Effector memory CD8-positive, alpha-beta T cell (primary cell): ENCODE results near the gene CSGALNACT2.
A peak's percentile ranks its signal among the peaks of the same experiment; 100 is the strongest.
"Not testable (repeated sequence)": the region's sequence is repeated elsewhere in the genome, so short reads cannot be mapped to it uniquely, and the experiment has no call there.

Experiments
- ATAC-seq: fragments of 150-1000 bp; cut with Tn5 transposase; replicated peaks from 2 replicates; pipeline ENCODE4 v1.10.0; 2021; ENCODE audit warnings: mild to moderate bottlenecking, moderate library complexity
- DNase-seq, 3 experiments: peaks; one replicate each; pipeline ENCODE4 v3.0.0; 2021
- H3K27ac Mint-ChIP-seq, 2 donors: one replicate each; pipeline ENCODE4 v1.8.0; 2022; ENCODE audit warnings: mild to moderate bottlenecking in 2 of 2, mixed read lengths in 2 of 2, moderate library complexity in 2 of 2
- H3K27me3 Mint-ChIP-seq, 2 donors: one replicate each; pipeline ENCODE4 v1.8.0; 2022; ENCODE audit warnings: mixed read lengths in 2 of 2
- H3K36me3 Mint-ChIP-seq: one replicate; pipeline ENCODE4 v1.8.0; 2022; ENCODE audit warnings: mild to moderate bottlenecking, moderate library complexity, mixed read lengths; ENCODE audit not compliant: insufficient read depth
- H3K4me1 Mint-ChIP-seq, 2 donors: one replicate each; pipeline ENCODE4 v1.8.0; 2022; ENCODE audit warnings: low read depth in 2 of 2, mixed read lengths in 2 of 2
- H3K4me3 Mint-ChIP-seq, 2 donors: one replicate each; pipeline ENCODE4 v1.8.0; 2022; ENCODE audit warnings: mild to moderate bottlenecking in 2 of 2, mixed read lengths in 2 of 2, moderate library complexity in 2 of 2
- H3K9me3 Mint-ChIP-seq, 2 donors: one replicate each; pipeline ENCODE4 v1.8.0; 2022; ENCODE audit warnings: mixed read lengths in 2 of 2

The CSGALNACT2 gene

DNA sequence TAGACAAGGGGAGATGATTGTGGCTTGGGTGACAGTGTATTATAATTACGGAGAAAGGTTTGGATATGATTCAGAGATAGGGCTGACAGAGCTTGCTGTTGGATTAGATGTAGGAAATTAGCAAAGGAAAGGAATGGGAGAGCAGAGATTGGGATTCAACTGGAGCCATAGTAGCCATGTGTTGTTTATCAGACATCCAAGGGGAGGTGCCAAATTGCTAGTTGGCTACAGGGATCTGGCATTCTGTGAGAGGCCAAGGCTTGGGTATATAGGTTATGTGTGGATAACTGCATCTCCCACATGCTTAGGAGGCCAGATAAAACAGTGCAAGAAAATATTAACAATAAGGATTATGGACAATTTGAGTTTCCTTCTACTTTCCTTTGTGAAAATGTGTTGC, 34.9 kb downstream of the CSGALNACT2 start:
- Mint-ChIP-seq H3K36me3 (peaks cover 81% of the 10 kb centered on the region), H3K9me3 (no peaks in the 10 kb centered on the region), H3K4me3 (no peak overlapping the region), H3K4me1 (peaks cover 27 to 28% of the 10 kb centered on the region in 2 donors), H3K27me3 (no peaks in the 10 kb centered on the region), H3K27ac (peak overlapping the region; percentile 42 to 73)
- ATAC-seq (no peak), DNase-seq (no peak)

DNA sequence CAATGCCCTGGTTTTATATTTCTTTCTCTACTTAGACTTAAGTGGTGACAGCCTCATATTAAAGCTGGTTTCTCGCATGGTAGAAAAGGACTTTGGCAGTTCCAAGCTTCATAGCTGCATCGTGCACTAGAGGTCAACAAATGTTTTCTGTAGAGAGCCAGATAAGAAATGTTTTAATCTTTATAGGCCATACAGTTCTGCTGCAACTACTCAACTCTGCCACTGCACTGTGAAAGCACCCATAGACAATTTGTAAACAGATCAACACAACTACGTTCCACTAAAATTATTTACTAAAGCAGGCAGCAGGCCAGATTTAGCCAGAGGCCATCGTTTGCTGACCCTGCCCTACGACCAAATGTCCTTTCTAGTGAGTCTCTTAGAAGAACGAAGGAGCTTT, 36.7 kb downstream of the CSGALNACT2 start:
- no peaks in the 10 kb centered on the region for H3K27me3 Mint-ChIP-seq
- ATAC-seq: no peak
- peaks cover 26% of the 10 kb centered on the region in 2 donors for H3K4me1 Mint-ChIP-seq
- H3K27ac Mint-ChIP-seq: peak overlapping the region; percentile 68 to 70
- peaks cover 76% of the 10 kb centered on the region for H3K36me3 Mint-ChIP-seq
- no peak for DNase-seq
- no peak overlapping the region for H3K4me3 Mint-ChIP-seq
- peaks cover 0 to 2% of the 10 kb centered on the region in 2 donors for H3K9me3 Mint-ChIP-seq

DNA sequence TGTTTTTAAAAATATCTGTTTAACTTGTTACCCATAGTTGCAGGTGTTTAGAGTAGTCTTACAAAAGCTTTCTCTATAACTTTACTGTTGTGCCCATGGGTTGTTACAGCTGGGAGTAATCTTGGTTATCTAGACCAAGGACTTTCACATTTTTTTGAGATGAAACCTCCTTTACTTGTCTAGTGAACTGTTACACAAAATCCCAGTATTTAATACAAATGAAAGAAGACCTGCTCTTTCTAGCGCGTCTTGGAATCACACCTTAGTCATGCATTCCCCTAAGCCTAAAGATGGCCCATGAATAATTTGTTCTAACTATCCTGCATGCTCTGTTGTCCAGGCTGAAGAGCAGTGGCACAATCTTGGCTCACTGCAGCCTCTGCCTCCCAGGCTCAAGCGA, 38.0 kb downstream of the CSGALNACT2 start:
- DNase-seq (no peak), ATAC-seq (no peak)
- H3K27ac Mint-ChIP-seq: peak overlapping the region in 1 of 2 donors; percentile 39
- no peak overlapping the region for H3K4me3 Mint-ChIP-seq
- peaks cover 74% of the 10 kb centered on the region for H3K36me3 Mint-ChIP-seq
- peaks cover 0 to 2% of the 10 kb centered on the region in 2 donors for H3K9me3 Mint-ChIP-seq
- H3K4me1 Mint-ChIP-seq: peaks cover 16 to 21% of the 10 kb centered on the region in 2 donors
- H3K27me3 Mint-ChIP-seq: no peaks in the 10 kb centered on the region

DNA sequence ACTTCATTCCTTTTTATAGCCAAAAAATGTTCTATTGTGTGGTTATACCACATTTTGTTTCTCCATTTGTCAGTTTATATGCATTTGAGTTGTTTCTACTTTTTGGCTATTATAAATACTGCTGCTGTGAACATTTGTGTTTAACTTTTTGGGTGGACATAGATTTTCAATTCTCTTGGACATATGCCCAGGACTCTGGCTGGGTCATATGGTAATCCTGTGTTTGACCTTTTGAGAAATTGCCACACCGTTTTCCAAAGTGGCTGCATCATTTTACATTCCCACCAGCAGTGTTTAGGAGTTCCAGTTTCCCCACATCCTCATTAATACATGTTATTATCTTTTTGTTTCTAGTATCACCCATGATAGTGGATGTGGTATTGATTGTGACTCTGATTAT, 39.4 kb downstream of the CSGALNACT2 start:
- peaks cover 70% of the 10 kb centered on the region for H3K36me3 Mint-ChIP-seq
- no peak overlapping the region for H3K4me3 Mint-ChIP-seq
- peaks cover 6 to 13% of the 10 kb centered on the region in 2 donors for H3K4me1 Mint-ChIP-seq
- H3K27me3 Mint-ChIP-seq: no peaks in the 10 kb centered on the region
- H3K9me3 Mint-ChIP-seq: peaks cover 0 to 2% of the 10 kb centered on the region in 2 donors
- H3K27ac Mint-ChIP-seq: no peak overlapping the region
- ATAC-seq (no peak), DNase-seq (no peak)

DNA sequence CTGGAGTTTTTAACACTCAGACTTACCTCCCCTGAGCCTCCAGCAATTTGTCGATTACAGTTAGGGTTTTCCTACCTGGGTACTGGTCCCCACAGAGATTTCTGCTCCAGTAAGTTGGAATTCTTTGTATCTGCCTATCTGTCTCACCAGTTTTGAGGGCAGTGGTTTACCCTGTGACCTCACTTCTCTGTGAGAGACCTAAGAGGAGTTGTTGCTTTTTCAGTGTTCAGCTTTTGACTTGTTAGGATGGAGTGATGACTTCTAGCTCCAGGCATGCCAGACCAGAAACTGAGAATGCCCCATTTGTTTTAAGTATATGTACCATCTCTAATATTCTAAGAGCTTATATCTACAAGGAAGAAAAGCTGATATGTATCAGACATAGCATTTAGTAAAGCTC, 42.9 kb downstream of the CSGALNACT2 start:
- peaks cover 0 to 2% of the 10 kb centered on the region in 2 donors for H3K9me3 Mint-ChIP-seq
- DNase-seq (no peak), ATAC-seq (no peak)
- H3K4me1 Mint-ChIP-seq: peaks cover 0 to 8% of the 10 kb centered on the region in 2 donors
- no peak overlapping the region for H3K4me3 Mint-ChIP-seq
- H3K27me3 Mint-ChIP-seq: no peaks in the 10 kb centered on the region
- peaks cover 74% of the 10 kb centered on the region for H3K36me3 Mint-ChIP-seq
- H3K27ac Mint-ChIP-seq: peak overlapping the region; percentile 11 to 36

DNA sequence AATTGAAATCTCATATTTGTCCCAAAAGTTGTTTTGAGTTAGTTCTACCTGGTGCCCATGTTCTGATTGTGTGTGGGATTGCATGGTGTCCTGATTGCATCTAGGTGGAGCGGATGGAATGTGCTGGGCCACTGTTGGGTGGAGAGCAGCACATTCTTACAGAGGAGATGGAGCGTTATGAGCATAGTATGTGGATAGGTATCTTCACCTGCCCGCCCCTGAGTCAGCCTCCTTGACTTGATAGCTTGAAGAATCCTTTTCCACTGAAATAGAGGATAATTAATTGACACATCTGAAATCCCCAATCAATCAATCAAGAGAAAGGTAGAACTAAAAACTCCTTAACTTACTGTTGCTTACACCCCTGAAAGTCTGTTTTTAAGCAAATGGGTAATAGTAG, 45.5 kb downstream of the CSGALNACT2 start:
- Mint-ChIP-seq H3K27ac (peak overlapping the region; percentile 29 to 35), H3K36me3 (peaks cover 73% of the 10 kb centered on the region)
- DNase-seq, H3K9me3 Mint-ChIP-seq, H3K4me3 Mint-ChIP-seq, ATAC-seq, H3K4me1 Mint-ChIP-seq, H3K27me3 Mint-ChIP-seq: not testable (repeated sequence)

DNA sequence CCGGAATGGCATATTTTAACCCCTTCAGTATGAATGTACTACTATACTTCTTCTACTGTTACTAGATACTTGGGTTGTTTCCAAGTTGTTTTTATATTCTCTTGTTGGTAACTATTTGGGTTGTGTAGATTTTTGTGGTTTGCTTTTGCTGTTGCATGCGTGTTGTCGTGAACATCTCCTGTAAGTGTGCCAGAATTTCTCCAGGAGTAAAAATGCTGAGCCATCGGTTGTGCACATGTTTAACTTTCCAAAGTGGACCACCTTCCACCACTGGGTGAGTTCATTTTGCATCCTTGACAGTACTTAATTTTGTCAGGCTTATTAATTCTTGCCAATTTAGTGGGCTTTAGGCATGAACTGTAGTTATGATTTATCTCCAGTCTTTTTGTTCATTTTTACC, 47.9 kb downstream of the CSGALNACT2 start:
- ATAC-seq: no peak
- Mint-ChIP-seq H3K4me3 (no peak overlapping the region), H3K4me1 (peaks cover 0 to 4% of the 10 kb centered on the region in 2 donors), H3K27ac (no peak overlapping the region), H3K36me3 (peaks cover 58% of the 10 kb centered on the region), H3K27me3 (no peaks in the 10 kb centered on the region), H3K9me3 (no peaks in the 10 kb centered on the region)
- no peak for DNase-seq

DNA sequence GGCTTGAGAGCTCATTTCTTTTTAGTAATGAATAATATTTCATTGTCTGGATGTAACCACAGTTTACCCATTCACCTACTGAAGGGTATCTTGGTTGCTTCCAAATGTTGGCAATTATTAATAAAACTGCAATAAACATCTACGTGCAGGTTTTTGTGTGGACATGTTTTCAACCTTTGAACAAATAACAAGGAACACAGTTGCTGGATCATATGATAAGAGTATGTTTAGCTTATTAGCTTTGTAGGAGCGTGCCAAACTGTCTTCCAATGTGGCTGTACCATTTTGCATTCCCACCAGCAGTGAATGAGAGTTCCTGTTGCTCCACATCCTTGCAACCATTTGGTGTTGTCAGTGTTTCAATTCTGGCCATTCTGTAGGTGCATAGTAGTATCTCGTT, 49.0 kb downstream of the CSGALNACT2 start:
- H3K4me3 Mint-ChIP-seq: no peak overlapping the region
- ATAC-seq (no peak), DNase-seq (no peak)
- H3K27me3 Mint-ChIP-seq: no peaks in the 10 kb centered on the region
- peaks cover 54% of the 10 kb centered on the region for H3K36me3 Mint-ChIP-seq
- H3K27ac Mint-ChIP-seq: peak overlapping the region; percentile 23 to 62
- H3K9me3 Mint-ChIP-seq: no peaks in the 10 kb centered on the region
- H3K4me1 Mint-ChIP-seq: peaks cover 0 to 4% of the 10 kb centered on the region in 2 donors

DNA sequence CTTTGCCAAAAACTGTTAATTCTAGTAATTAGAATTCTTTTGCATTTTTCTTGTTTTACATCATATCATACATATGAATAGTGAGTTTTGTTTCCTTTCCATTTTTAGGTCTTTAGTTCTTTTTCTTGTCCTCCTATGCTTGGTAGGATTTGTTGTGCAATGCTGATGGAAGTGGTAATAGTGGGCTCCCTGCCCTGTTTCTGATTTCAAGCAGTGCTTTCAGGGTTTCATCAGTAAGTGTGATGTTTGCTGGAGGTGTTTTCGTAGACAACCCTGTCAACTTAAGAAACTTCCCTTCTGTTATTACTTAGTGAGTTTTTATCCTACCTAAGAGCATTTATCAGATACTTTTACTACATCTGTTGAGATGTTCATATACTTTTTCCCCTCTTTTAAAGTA, 50.5 kb downstream of the CSGALNACT2 start:
- H3K27me3 Mint-ChIP-seq: no peaks in the 10 kb centered on the region
- DNase-seq: no peak
- no peaks in the 10 kb centered on the region for H3K9me3 Mint-ChIP-seq
- peaks cover 39% of the 10 kb centered on the region for H3K36me3 Mint-ChIP-seq
- peaks cover 0 to 5% of the 10 kb centered on the region in 2 donors for H3K4me1 Mint-ChIP-seq
- ATAC-seq: no peak
- H3K27ac Mint-ChIP-seq: peak overlapping the region in 1 of 2 donors; percentile 36
- H3K4me3 Mint-ChIP-seq: no peak overlapping the region

DNA sequence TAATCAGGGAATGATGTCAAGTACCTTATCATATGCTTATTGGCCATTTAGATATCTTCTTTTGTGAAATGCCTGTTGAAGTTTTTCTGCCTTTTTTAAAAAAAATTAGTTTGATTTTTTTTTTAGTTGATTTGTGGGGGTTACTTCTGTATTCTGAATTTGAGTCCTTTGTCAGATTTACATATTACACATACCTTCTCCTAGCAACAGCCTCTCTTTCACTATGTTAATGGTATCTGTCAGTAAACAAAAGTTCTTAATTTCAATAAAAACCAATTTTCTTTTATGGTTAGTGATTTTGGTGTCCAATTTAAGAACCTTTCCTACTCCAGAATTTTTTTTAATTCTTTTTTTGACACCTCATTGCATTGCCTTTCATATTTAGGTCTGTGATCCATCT, 52.0 kb downstream of the CSGALNACT2 start:
- Mint-ChIP-seq H3K9me3 (no peaks in the 10 kb centered on the region), H3K4me1 (peaks cover 0 to 5% of the 10 kb centered on the region in 2 donors), H3K27me3 (no peaks in the 10 kb centered on the region), H3K4me3 (no peak overlapping the region), H3K36me3 (peaks cover 24% of the 10 kb centered on the region), H3K27ac (peak overlapping the region in 1 of 2 donors; percentile 23)
- ATAC-seq: no peak
- no peak for DNase-seq

DNA sequence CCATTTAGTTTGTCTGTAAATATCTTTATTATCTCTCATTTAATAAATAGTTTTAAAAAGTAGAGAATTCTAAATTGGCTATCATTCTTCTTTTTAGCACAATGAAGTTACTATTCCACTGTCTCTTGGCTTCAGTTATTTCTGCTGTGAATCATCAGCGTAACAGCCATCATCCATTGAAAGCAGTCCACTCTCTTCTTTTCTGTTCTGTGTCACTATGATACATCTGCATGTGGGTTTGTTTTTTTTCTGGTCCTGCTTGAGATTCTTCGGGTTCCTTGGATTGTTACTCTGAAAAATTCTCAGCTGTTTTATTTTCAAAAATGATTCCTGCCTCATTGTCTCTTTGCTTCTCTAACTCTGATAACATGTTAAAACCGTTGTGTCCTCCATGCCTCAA, 52.5 kb downstream of the CSGALNACT2 start:
- H3K36me3 Mint-ChIP-seq: peaks cover 26% of the 10 kb centered on the region
- no peaks in the 10 kb centered on the region for H3K9me3 Mint-ChIP-seq
- H3K27me3 Mint-ChIP-seq: no peaks in the 10 kb centered on the region
- no peak for ATAC-seq
- H3K4me3 Mint-ChIP-seq: no peak overlapping the region
- peaks cover 0 to 5% of the 10 kb centered on the region in 2 donors for H3K4me1 Mint-ChIP-seq
- peak overlapping the region in 1 of 2 donors; percentile 11 for H3K27ac Mint-ChIP-seq
- no peak for DNase-seq

DNA sequence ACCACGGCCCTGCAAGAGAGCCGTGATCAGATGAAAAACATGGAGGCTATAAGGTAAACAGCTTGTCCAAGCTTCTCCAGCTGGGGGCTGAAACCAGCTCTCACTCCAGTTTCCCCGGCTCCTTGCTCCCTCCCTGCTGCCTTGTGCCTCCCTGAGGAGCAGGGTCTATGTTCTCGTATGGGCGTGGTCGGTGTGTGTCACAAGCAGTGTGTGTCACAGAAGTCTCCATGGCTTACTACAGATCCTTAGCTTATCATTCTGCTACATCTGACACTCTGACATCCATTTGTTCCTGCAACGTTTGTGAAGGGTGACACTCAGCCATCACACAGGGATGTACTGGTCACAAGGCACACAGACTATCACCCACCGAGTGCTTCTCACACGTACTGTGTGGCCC, 54.6 kb downstream of the CSGALNACT2 start:
- ATAC-seq (no peak), DNase-seq (no peak)
- H3K9me3 Mint-ChIP-seq: no peaks in the 10 kb centered on the region
- H3K4me3 Mint-ChIP-seq: no peak overlapping the region
- no peaks in the 10 kb centered on the region for H3K27me3 Mint-ChIP-seq
- peak overlapping the region in 1 of 2 donors; percentile 75 for H3K27ac Mint-ChIP-seq
- peaks cover 0 to 2% of the 10 kb centered on the region in 2 donors for H3K4me1 Mint-ChIP-seq
- peaks cover 18% of the 10 kb centered on the region for H3K36me3 Mint-ChIP-seq

DNA sequence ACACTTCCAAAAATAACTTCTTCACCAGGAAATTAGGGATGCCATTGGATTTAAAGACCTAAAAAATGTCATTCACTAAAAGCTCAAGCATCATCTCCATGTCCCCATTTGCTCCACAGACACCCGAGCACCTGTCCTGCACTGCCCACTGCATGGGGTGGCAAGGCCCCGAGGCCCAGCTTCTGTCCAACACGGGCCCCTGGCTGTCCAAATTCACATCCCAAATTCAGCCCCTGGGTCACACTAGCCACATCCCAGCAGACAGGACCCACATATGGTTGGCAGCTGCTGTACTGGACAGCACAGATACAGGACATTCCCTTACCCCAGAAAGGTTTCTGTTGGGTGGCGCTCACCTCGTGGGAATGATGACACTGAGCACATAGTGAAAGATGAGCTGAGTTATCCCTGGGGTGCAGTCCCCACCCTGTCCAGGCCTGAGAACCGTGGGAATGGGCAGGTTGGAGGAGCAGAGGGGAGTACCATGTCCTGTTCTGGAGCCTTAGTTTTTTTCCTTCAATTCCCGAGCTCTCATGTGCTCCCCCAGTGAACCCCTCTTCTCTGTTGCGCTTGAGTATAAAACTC, 55.3 kb downstream of the CSGALNACT2 start:
- Mint-ChIP-seq H3K27ac (peak overlapping the region in 1 of 2 donors; percentile 75), H3K36me3 (peaks cover 14% of the 10 kb centered on the region), H3K9me3 (no peaks in the 10 kb centered on the region), H3K4me1 (peaks cover 0 to 4% of the 10 kb centered on the region in 2 donors), H3K4me3 (no peak overlapping the region), H3K27me3 (no peaks in the 10 kb centered on the region)
- ATAC-seq (no peak), DNase-seq (no peak)

DNA sequence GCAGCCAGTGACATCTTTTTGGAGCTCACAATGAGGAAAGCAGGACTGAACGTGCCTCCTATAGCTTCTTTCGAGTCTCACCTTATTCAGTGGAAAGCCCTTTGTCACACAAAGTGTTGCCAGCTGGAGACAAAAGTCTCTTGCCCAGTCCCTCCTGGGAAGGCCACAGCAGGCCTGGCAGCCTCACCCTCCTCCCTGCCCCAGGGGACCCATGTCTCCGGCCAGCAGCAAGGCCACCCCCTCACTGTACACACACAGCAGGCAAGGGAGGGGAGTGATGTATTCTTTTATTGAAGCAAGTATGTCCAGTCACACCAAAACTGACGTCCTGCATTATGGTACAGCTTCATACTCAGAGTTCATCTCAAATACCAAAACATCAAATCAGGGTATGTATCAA, 56.0 kb downstream of the CSGALNACT2 start:
- peaks cover 0 to 4% of the 10 kb centered on the region in 2 donors for H3K4me1 Mint-ChIP-seq
- H3K4me3 Mint-ChIP-seq: no peak overlapping the region
- ATAC-seq (no peak), DNase-seq (no peak)
- H3K27ac Mint-ChIP-seq: peak overlapping the region; percentile 45 to 75
- H3K9me3 Mint-ChIP-seq: no peaks in the 10 kb centered on the region
- H3K27me3 Mint-ChIP-seq: no peaks in the 10 kb centered on the region
- H3K36me3 Mint-ChIP-seq: peaks cover 17% of the 10 kb centered on the region
